HEK293T (cell line): ENCODE measurements around the gene PAK5.

ENCODE experiments used
- CTCF ChIA-PET: fragments of 350-600 bp; formaldehyde crosslinking; extraction: SDS; loops from one replicate; lab custom pipeline; 2021; ENCODE audit warnings: antibody characterized with exemption, inconsistent platforms; lab: Yijun Ruan, JAX
- POLR2A ChIA-PET: fragments of 350-600 bp; formaldehyde crosslinking; extraction: SDS; loops from one replicate; lab custom pipeline; 2020; ENCODE audit warnings: antibody characterized with exemption, inconsistent platforms; lab: Yijun Ruan, JAX
- DNase-seq: peaks from one replicate; pipeline ENCODE4 v3.0.0; 2012; ENCODE audit warnings: mixed read lengths; ENCODE audit errors: extremely low spot score
- ARNT ChIP-seq: fragments of 450-650 bp; IDR thresholded peaks from 2 replicates; pipeline ENCODE4 v1.6.1; 2017; ENCODE audit warnings: mild to moderate bottlenecking
- BHLHE40 ChIP-seq: fragments of 450-650 bp; IDR thresholded peaks from 2 replicates; pipeline ENCODE4 v1.6.1; 2016; ENCODE audit warnings: mild to moderate bottlenecking, moderate library complexity, borderline replicate concordance
- CTBP1 ChIP-seq: fragments of 450-650 bp; IDR thresholded peaks from 2 replicates; pipeline ENCODE4 v1.6.1; 2016; ENCODE audit warnings: borderline replicate concordance
- ELF4 ChIP-seq: fragments of 450-650 bp; IDR thresholded peaks from 2 replicates; pipeline ENCODE4 v1.6.1; 2017; ENCODE audit warnings: antibody characterized with exemption
- FOXA1 ChIP-seq: fragments of 450-650 bp; IDR thresholded peaks from 2 replicates; pipeline ENCODE4 v1.6.1; 2016; ENCODE audit warnings: mild to moderate bottlenecking
- FOXK2 ChIP-seq: fragments of 450-650 bp; IDR thresholded peaks from 2 replicates; pipeline ENCODE4 v1.6.1; 2016; ENCODE audit warnings: mild to moderate bottlenecking
- FOXM1 ChIP-seq: fragments of 450-650 bp; IDR thresholded peaks from 2 replicates; pipeline ENCODE4 v1.6.1; 2017; ENCODE audit warnings: mild to moderate bottlenecking, borderline replicate concordance
- HDGF ChIP-seq: fragments of 450-650 bp; IDR thresholded peaks from 2 replicates; pipeline ENCODE4 v1.6.1; 2017; ENCODE audit warnings: antibody characterized with exemption, borderline replicate concordance
- L3MBTL2 ChIP-seq: fragments of 450-650 bp; conservative IDR thresholded peaks from 2 replicates; pipeline ENCODE4 v1.6.1; 2016; ENCODE audit warnings: mild to moderate bottlenecking
- LEF1 ChIP-seq: fragments of 450-650 bp; IDR thresholded peaks from 2 replicates; pipeline ENCODE4 v1.6.1; 2017; ENCODE audit warnings: mild to moderate bottlenecking, borderline replicate concordance
- NFRKB ChIP-seq: fragments of 450-650 bp; IDR thresholded peaks from 2 replicates; pipeline ENCODE4 v1.6.1; 2016; ENCODE audit warnings: mild to moderate bottlenecking, moderate library complexity
- SP1 ChIP-seq: fragments of 450-650 bp; IDR thresholded peaks from 2 replicates; pipeline ENCODE4 v1.6.1; 2017
- SUZ12 ChIP-seq: fragments of 450-650 bp; IDR thresholded peaks from 2 replicates; pipeline ENCODE4 v1.6.1; 2016; ENCODE audit warnings: mild to moderate bottlenecking
- TARDBP ChIP-seq: fragments of 450-650 bp; IDR thresholded peaks from 2 replicates; pipeline ENCODE4 v1.6.1; 2016
- ZNF384 ChIP-seq: fragments of 450-650 bp; IDR thresholded peaks from 2 replicates; pipeline ENCODE4 v1.6.1; 2016
- TF ChIP-seq, protein P1 (sequence below): fragments of 450-650 bp; IDR thresholded peaks from 2 replicates; pipeline ENCODE4 v1.6.1; 2016

Gene PAK5

DNA sequence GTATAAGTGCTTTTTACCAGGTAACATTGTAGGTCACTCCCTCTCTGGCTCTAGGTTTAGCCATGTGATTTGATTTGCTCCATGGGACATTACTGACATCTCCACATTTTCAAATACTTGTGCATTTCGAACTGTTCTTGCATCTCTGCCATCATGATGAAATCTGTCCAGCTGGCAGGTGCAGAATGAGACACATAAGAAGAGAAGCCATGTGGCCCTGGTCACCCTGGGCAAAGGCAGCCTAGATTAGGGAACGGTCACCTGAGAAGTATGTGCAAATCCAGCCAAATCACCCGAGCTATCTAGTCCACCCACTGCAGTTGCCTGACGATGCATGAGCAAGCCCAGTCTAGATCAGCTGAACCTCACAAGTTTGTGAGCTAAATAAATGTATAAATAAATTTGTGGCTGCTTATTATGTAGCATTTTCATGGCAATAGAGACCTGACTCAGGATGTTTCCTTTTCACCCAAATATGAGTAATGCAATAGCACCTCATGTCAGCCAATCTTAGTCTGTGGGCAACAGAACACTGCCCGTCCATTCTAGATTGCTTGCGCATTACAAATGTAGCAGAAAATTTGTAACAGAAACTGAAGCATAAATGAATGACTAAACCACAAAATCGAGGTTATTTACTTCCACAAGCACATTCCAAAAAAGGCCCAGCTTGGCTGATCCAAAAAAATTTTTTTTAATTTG is 115.2 kb downstream of the PAK5 start:
- ChIA-PET POLR2A (no interaction called here), CTCF (no interaction called here)
- TF ChIP-seq ELF4 (no peak), HDGF (no peak), FOXA1 (no peak), SUZ12 (no peak), NFRKB (no peak), L3MBTL2 (no peak), BHLHE40 (no peak), FOXK2 (no peak), SP1 (no peak), ARNT (no peak), FOXM1 (no peak), CTBP1 (no peak), ZNF384 (no peak), TARDBP (no peak), LEF1 (no peak)
- TF ChIP-seq, protein P1, sequence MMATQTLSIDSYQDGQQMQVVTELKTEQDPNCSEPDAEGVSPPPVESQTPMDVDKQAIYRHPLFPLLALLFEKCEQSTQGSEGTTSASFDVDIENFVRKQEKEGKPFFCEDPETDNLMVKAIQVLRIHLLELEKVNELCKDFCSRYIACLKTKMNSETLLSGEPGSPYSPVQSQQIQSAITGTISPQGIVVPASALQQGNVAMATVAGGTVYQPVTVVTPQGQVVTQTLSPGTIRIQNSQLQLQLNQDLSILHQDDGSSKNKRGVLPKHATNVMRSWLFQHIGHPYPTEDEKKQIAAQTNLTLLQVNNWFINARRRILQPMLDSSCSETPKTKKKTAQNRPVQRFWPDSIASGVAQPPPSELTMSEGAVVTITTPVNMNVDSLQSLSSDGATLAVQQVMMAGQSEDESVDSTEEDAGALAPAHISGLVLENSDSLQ: no peak
- no peak for DNase-seq

DNA sequence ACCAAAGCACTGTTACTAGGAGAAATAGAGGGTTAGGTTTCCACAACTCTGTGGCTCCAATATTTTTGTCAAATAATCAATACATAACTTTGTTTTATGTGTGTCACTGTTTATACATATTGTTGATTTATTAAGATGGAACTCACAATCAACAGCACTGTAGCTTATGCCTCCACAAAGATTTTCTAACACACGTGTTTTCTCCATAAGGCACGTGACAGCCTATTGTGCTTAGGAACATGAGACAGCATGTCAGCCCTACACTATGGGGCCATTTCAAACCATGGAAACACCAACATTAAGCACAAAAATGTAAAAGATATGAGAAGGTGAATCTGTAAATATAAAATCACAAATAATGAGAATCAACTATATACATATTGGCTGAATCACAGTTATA is 127.0 kb downstream of the PAK5 start:
- ChIA-PET CTCF (no interaction called here), POLR2A (no interaction called here)
- TF ChIP-seq CTBP1 (no peak), TARDBP (no peak), ELF4 (no peak), FOXK2 (no peak), ZNF384 (no peak), SP1 (no peak), LEF1 (no peak), NFRKB (no peak), SUZ12 (no peak), FOXA1 (no peak), FOXM1 (no peak), ARNT (no peak), BHLHE40 (no peak), HDGF (no peak)
- TF ChIP-seq, protein P1: no peak
- no peak for DNase-seq

DNA sequence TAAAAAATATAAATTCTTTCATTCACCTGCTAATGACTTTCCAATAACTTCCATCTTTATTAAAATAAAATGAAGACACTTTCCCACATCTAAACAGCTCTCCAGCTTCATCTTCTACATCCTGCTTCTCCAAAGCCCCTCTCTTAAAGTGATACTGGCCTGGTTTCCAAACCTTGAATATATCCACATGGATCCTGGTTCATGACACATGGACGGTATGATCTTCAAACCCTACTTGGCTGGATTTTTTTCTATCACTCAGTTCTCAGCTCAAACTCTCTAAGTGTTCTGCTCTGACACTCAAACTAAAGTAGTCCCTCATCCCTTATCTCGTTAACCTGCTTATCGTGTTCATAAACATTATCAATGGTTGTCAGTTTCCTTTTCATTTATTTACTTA is 128.2 kb downstream of the PAK5 start:
- CTCF ChIA-PET: no interaction called here
- no peak for DNase-seq
- POLR2A ChIA-PET: no interaction called here
- TF ChIP-seq FOXK2 (no peak), ZNF384 (no peak), FOXA1 (no peak), CTBP1 (no peak)

DNA sequence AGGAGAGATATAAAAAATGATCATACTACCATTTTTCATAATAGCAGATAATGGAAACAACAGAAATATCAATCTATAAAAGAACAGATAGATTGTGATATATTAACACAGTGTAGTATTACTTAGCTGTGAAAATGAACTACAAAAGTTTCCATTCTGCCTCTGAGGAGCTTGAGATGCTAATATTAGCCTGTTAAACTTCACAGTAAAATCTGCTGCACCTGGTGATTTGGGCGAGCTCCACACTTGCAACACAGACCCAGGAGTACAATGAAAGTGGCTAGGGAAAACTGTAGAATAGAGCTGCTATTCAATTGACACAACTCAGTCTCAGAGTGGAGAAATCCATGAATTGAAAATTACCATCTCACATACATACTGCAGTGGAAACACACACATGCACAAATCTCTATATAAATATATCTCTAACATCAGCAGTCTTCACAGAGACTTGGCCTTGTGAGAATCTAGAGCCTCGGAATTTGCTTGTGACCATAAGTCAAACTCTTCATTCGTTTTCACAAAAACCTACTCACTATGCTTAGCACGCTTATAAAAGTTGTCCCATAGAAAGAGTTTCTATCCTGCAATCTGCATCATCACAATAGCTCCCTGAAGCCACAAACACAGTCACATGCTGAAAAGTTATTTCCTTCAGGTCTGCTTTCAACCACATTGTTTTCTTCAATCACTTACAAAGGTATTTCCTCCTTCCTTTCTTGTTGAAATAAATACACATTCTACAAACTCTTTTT is 133.0 kb downstream of the PAK5 start:
- POLR2A ChIA-PET: no interaction called here
- CTCF ChIA-PET: interaction anchor here (0.7 kb wide), 1 partner anchor 24 kb away, joined by 3 read pairs; no protein-coding TSS in a partner anchor
- no peak for DNase-seq
- TF ChIP-seq FOXM1: no peak
- TF ChIP-seq TARDBP: no peak
- no peak for TF ChIP-seq CTBP1
- no peak for TF ChIP-seq ZNF384
- TF ChIP-seq LEF1: no peak
- no peak for TF ChIP-seq FOXK2
- TF ChIP-seq SP1: no peak

DNA sequence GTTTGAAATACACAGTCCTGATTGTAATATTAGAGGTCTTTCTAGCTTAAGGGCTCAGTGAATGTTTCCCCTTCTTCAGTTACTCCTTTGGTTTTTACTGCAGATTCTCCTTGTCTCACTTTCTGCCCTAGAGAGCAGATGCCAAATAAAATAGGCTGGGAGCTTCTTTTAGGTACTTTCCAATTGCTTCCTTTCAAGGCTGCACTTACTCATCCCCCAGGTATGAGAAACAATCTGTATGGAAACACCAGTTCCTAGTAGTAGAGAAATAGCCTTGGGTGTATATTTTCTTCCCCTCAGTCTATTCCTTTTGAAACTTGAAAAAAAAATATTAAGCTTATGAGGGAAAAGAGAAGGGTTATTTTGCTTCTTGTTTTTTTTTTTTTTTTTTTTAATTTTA is 139.7 kb downstream of the PAK5 start:
- TF ChIP-seq L3MBTL2 (no peak), HDGF (no peak), FOXM1 (no peak), FOXK2 (no peak), ZNF384 (no peak), BHLHE40 (no peak), SUZ12 (no peak), TARDBP (no peak), CTBP1 (no peak), ARNT (no peak), ELF4 (no peak), LEF1 (no peak), NFRKB (no peak), SP1 (no peak), FOXA1 (no peak)
- TF ChIP-seq, protein P1: no peak
- CTCF ChIA-PET: no interaction called here
- DNase-seq: no peak
- POLR2A ChIA-PET: no interaction called here
